SK-N-SH treated with all-trans-retinoic acid at 6 μM for 48 hours (cell line): ENCODE measurements around the gene IGFBP3.

ENCODE experiments used
- GLIS3 ChIP-seq: fragments of 250-450 bp; sonication (Bioruptor Pico); IDR thresholded peaks from 2 replicates; pipeline ENCODE4 v1.5.0; 2020; ENCODE audit warnings: mild to moderate bottlenecking, moderate library complexity
- ISL1 ChIP-seq: fragments of 250-450 bp; sonication (Bioruptor Pico); IDR thresholded peaks from 2 replicates; pipeline ENCODE4 v2.1.2; 2022; ENCODE audit warnings: mild to moderate bottlenecking, moderate library complexity
- POU6F1 ChIP-seq: fragments of 250-450 bp; sonication (Bioruptor Pico); IDR thresholded peaks from 2 replicates; pipeline ENCODE4 v1.8.0; 2021; ENCODE audit warnings: low read depth, mild to moderate bottlenecking, moderate library complexity, borderline replicate concordance
- PPARA ChIP-seq: fragments of 250-450 bp; sonication (Bioruptor Pico); IDR thresholded peaks from 2 replicates; pipeline ENCODE4 v1.5.0; 2020; ENCODE audit warnings: mild to moderate bottlenecking, borderline replicate concordance
- TOX ChIP-seq: fragments of 250-450 bp; sonication (Bioruptor Pico); IDR thresholded peaks from 2 replicates; pipeline ENCODE4 v1.8.0; 2021; ENCODE audit warnings: mild to moderate bottlenecking, moderate library complexity, borderline replicate concordance
- TSHZ2 ChIP-seq: fragments of 250-450 bp; sonication (Bioruptor Pico); IDR thresholded peaks from 2 replicates; pipeline ENCODE4 v1.5.0; 2020; ENCODE audit warnings: mild to moderate bottlenecking, moderate library complexity
- ZNF70 ChIP-seq: fragments of 450-650 bp; formaldehyde crosslinking; IDR thresholded peaks from 2 replicates; pipeline ENCODE4 v1.5.0; 2020; ENCODE audit warnings: mild to moderate bottlenecking, moderate library complexity
- ZNF8 ChIP-seq: fragments of 450-650 bp; formaldehyde crosslinking; IDR thresholded peaks from 2 replicates; pipeline ENCODE4 v1.5.0; 2020; ENCODE audit warnings: mild to moderate bottlenecking, moderate library complexity

GRCh38 chr7:45881280-45881758 lies 39.8 kb downstream of the IGFBP3 start:
- TF ChIP-seq PPARA (CRISPR knock-in tag) (no peak), TSHZ2 (no peak), ISL1 (CRISPR knock-in tag) (no peak), POU6F1 (CRISPR knock-in tag) (no peak), ZNF8 (CRISPR knock-in tag) (no peak), TOX (CRISPR knock-in tag) (no peak), GLIS3 (CRISPR knock-in tag) (no peak), ZNF70 (no peak)
